D721Med (cell line): Measurements from ENCODE around the gene CALY.

Experiments
- DNase-seq: peaks from one replicate; pipeline ENCODE4 v3.0.0; 2011; ENCODE audit warnings: low spot score; ENCODE audit not compliant: insufficient read length
- FAIRE-seq: peaks from 2 replicates; lab custom pipeline; 2011; peaks lifted over from hg19 to GRCh38; lab: Jason Lieb, UNC
- TF ChIP-seq, protein P1 (sequence below): IDR thresholded peaks from 2 replicates; pipeline ENCODE4 v1.5.1; 2012; ENCODE audit warnings: mild to moderate bottlenecking, control low read depth; ENCODE audit not compliant: insufficient read depth; ENCODE audit errors: missing control alignments

CALY gene

DNA sequence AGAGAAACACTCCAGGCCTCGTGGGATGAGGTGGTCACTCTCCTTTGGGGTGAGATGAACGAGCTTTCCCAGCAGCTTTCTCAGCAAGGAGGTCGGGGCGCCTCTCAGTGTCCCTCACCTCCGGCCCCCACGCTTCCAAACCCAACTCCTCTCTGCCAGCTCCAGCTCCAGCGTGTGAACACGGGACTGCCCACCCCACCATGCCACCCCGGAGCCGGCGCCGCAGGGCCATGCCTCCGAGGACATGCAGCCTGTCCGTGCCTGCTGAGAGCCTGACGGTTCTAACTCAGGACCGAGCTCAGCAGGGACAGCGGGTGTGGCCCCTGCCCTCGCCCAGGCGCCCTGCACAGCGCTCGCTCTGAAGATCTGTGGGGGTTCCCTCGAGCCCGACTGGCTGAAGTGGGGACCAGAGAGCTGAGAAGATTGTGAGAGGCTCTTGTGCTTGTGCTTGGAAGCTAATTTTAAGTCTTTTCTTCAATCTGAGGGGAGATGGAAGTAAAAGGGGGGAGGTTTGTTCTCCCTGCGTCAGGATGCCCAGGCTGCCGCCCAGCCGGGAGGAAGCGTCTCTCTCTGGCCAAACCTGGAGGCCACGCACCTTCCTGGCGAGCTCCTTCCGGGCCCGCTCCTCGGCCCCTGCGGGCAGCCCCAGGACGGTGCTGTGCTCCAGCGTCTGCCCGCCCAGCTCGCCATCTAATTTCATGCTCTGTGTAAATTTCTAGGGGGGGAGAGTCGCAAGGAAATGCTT, 54.9 kb downstream of the CALY start:
- TF ChIP-seq, protein P1, sequence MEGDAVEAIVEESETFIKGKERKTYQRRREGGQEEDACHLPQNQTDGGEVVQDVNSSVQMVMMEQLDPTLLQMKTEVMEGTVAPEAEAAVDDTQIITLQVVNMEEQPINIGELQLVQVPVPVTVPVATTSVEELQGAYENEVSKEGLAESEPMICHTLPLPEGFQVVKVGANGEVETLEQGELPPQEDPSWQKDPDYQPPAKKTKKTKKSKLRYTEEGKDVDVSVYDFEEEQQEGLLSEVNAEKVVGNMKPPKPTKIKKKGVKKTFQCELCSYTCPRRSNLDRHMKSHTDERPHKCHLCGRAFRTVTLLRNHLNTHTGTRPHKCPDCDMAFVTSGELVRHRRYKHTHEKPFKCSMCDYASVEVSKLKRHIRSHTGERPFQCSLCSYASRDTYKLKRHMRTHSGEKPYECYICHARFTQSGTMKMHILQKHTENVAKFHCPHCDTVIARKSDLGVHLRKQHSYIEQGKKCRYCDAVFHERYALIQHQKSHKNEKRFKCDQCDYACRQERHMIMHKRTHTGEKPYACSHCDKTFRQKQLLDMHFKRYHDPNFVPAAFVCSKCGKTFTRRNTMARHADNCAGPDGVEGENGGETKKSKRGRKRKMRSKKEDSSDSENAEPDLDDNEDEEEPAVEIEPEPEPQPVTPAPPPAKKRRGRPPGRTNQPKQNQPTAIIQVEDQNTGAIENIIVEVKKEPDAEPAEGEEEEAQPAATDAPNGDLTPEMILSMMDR = no peak
- FAIRE-seq = no peak
- DNase-seq = no peak

DNA sequence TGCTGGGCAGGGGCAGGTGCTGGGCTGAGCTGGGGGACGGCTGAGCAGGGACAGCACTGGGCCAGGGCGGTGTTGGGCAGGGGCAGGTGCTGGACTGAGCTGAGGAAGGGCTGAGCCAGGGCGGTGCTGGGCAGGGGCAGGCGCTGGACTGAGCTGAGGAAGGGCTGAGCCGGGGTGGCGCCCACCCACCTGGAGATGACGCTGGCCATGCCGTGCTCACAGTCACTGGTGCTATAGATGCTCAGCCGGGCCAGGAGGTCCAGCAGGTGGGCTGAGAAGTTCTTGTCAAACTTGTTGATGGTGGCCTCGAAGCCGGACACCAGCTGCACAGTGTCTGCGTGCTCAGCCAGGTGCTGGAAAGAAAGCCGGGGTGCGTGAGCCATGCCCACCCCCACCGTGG, 55.6 kb downstream of the CALY start:
- FAIRE-seq (no peak), DNase-seq (no peak)
- TF ChIP-seq, protein P1 = no peak

DNA sequence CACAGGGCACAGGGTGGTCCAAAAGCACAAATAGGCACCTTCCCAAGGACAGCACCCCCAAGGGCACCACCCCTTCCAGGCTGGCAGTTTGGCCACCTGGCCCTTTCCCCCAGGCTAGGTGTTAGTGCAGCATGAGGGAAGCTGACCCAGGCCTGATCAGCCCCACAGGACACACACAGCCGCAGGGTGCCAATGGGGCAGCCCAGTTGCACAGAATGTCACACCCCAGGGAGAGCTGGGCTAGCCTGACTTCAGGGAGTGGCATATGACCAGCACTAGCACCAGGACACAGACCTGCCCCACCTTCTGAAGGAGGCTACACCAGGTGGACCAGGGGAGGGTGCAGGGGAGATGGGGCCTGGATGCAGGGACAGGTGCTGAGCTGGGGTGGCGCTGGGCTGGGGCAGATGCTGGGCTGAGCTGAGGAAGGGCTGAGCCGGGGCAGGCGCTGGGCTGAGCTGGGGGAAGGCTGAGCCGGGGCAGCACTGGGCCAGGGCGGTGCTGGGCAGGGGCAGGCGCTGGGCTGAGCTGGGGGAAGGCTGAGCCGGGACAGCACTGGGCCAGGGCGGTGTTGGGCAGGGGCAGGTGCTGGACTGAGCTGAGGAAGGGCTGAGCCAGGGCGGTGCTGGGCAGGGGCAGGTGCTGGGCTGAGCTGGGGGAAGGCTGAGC, 56.2 kb downstream of the CALY start:
- no peak for FAIRE-seq
- TF ChIP-seq, protein P1 = no peak
- no peak for DNase-seq

DNA sequence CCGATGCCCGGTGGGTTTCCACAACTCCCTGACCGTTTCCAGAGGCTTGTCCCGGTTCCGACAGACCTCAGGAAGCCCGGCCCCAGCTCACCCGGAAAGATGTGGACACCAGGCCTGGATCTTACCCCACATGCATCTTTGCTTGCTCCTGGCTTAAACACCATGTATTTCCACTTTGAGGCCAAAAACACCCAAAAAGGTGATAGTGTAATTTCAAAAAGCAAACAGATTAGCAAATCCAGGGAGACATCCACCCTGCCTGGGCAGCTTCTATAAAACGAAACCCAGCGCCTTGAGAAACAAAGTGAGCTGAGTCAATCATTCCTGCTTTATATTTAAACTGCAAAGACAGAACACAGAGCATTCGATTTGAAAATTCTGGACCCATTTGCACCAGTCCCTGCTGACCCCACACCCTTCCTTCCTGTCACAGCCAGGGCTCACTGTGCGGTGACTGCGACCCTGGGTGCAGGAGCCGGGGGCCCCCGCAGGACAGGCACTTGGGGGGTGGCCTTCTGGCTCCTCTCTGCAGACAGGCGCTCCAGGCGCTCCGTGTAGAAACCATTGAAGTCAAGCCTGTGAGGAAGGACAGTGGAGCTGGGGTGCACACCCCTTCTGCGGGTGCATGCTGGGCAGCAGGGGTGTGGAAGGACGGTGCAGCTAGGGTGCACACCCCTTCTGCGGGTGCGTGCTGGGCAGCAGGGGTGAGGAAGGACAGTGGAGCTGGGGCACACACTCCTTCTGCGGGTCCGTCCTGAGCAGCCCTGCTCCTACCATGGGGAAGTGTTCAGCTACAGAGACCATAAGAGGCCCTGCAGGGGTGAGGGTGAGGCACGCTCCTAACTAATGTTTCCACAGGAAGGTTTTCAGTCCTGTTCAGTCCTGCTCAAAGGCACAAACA, 57.1 kb downstream of the CALY start:
- no peak for FAIRE-seq
- DNase-seq = no peak

DNA sequence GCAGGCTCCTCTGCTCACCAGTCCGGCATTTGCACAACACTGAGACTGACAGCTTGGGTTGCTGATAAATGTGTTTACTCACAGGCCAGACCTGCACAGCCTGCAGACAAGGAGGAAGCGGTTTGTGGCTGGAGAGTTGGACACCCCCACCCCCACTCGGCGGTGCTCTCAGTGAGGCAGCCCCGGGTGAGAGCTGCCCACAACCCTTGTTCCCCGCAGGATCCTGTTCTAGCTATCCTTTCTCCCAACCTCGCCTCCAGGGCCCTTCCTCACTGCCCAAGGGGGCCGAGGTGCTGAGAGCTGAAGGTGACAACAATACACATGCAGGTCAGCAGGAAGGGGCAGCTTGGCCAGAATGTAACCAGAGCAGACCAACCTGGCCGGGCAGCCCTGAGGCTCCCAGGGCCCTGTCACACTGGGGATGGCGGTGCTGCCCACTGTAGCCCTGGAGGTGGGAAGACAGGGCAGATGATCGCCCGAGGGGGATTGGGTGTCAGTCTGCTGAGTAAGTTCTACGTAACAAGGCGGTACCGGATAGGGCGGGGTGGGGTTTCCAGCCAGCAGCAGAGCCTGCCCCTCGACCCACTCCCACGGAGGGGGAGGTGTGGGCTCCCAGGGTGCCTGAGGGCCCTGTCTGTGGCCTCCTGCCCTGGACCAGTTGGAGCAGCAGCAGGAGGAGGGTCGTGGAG, 58.0 kb downstream of the CALY start:
- no peak for FAIRE-seq
- TF ChIP-seq, protein P1 = no peak

More for the DNA sequence above, 57.1 kb downstream of the CALY start:
- TF ChIP-seq, protein P1 = no peak

DNA sequence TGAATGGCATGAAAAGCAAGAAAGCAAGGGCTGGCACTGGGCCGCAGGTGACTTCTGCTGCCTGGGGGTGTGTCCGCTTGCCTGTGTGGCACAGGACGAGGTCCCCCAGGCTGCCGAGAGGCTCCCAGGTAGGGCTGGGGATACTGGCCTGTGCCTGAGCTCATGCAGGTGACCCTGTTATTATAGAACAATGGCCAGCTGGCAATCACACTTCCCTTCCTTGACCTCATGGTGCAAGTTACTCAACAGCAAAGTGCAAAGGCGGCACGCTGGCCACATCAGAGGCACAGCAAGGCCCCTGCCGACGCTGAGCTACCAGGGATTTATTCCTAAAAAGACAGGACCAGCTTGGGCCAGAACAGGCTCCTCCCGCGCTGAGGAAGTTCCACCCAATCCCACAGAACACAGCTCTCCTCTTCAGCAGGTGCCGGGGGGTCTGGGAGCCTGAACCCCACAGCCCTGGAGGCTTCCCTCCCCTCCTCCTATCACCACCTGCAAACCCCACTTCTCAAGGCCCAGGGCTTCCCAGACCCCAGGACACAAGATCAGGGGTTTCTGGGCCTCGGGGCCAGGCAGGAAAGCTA, 58.6 kb downstream of the CALY start:
- TF ChIP-seq, protein P1 = no peak
- FAIRE-seq (no peak), DNase-seq (no peak)

More for the DNA sequence above, 58.0 kb downstream of the CALY start:
- no peak for DNase-seq
